Uterus (tissue), 4 donors: ENCODE results near the gene KCNMA1. TPM values are rescaled to one million over a fixed set of nuclear protein-coding genes. Genes with fewer than 3 reads are reported as not detected.

Experiments used
- DNase-seq, 2 donors: peaks; one replicate each; pipeline ENCODE4 v3.0.0-alpha.2; 2019 to 2020
- H3K27ac ChIP-seq, 2 donors: fragments of 200-600 bp; sonication (generic); 1 replicate in 1 of 2; 2 replicates in 1 of 2; pipeline ENCODE4 v1.5.1; 2016 to 2018
- H3K27me3 ChIP-seq, 2 donors: fragments of 200-600 bp; sonication (generic); one replicate each; pipeline ENCODE4 v1.5.1; 2018 to 2019; ENCODE audit warnings: control low read depth in 1 of 2
- H3K36me3 ChIP-seq, 2 donors: fragments of 200-600 bp; sonication (generic); one replicate each; pipeline ENCODE4 v1.5.1; 2019; ENCODE audit warnings: control low read depth in 1 of 2
- H3K4me1 ChIP-seq, 2 donors: fragments of 200-600 bp; sonication (generic); one replicate each; pipeline ENCODE4 v1.5.1; 2018 to 2019; ENCODE audit warnings: control low read depth in 1 of 2
- H3K4me3 ChIP-seq, 2 donors: fragments of 200-600 bp; sonication (generic); 1 replicate in 1 of 2; 2 replicates in 1 of 2; pipeline ENCODE4 v1.5.1; 2018 to 2019; ENCODE audit warnings: mild to moderate bottlenecking in 1 of 2
- H3K9me3 ChIP-seq, 2 donors: fragments of 200-600 bp; sonication (generic); one replicate each; pipeline ENCODE4 v1.5.1; 2019; ENCODE audit warnings: control low read depth in 1 of 2
- CTCF ChIP-seq, 4 experiments: fragments of 200-600 bp in 2 of 4; fragments of 450-650 bp in 2 of 4; sonication (generic) in 2 of 4; IDR thresholded peaks; one replicate each; pipeline ENCODE4 v1.5.1; 2016 to 2019; ENCODE audit warnings: antibody characterized with exemption in 4 of 4, mild to moderate bottlenecking in 2 of 4, moderate library complexity in 1 of 4
- POLR2A ChIP-seq, 2 donors: fragments of 450-650 bp; IDR thresholded peaks; one replicate each; pipeline ENCODE4 v1.6.1; 2016; ENCODE audit warnings: antibody characterized with exemption in 2 of 2, mild to moderate bottlenecking in 1 of 2, moderate library complexity in 1 of 2
- intact Hi-C: fragments of 100-400 bp; cut with DNase I; formaldehyde crosslinking; loops from one replicate; pipeline ENCODE4 v1.15.1; 2023; ENCODE audit warnings: low total_unique reads
- total RNA-seq, 4 donors: library from RNA; depleted of rRNA in 3 of 4; stranded (reverse); fragments of >200 nt in 3 of 4; gene quantifications; one replicate each; pipeline versions ENCODE4 v1.1.0 to v1.2.4, GENCODE V29; 2014 to 2023
- donor health status: DM: yes; HTN: yes; CAD: no.

KCNMA1 gene
- total RNA-seq, 4 donors from 2014 or later, result 86.2 to 236 (median 164) TPM

- no peaks in the 10 kb centered on the region for H3K36me3 ChIP-seq
- H3K4me1 ChIP-seq, result no peaks in the 10 kb centered on the region
- no peaks in the 10 kb centered on the region for H3K9me3 ChIP-seq
- DNase-seq, result no peak
- no peak overlapping the region for H3K27ac ChIP-seq
- no peaks in the 10 kb centered on the region for H3K27me3 ChIP-seq
- TF ChIP-seq POLR2A (IDR thresholded peaks at IDR 0.05) (no peak), CTCF (IDR thresholded peaks at IDR 0.05) (no peak)
- intact Hi-C loops, result no loop called here
- H3K4me3 ChIP-seq, result no peak overlapping the region
Observed at GRCh38 chr10:76910184-76910962, 727.2 kb downstream of the KCNMA1 start.

GRCh38 chr10:76906256-76906655 is 731.4 kb downstream of the KCNMA1 start:
- intact Hi-C loops, result no loop called here
- H3K4me3 ChIP-seq, result no peak overlapping the region
- H3K27ac ChIP-seq, result no peak overlapping the region
- H3K9me3 ChIP-seq, result no peaks in the 10 kb centered on the region
- no peaks in the 10 kb centered on the region for H3K36me3 ChIP-seq
- H3K27me3 ChIP-seq, result no peaks in the 10 kb centered on the region
- H3K4me1 ChIP-seq, result no peaks in the 10 kb centered on the region
- TF ChIP-seq CTCF (IDR thresholded peaks at IDR 0.05), result no peak
- no peak for TF ChIP-seq POLR2A (IDR thresholded peaks at IDR 0.05)
- no peak for DNase-seq

- no peak overlapping the region for H3K4me3 ChIP-seq
- H3K9me3 ChIP-seq, result no peaks in the 10 kb centered on the region
- H3K27me3 ChIP-seq, result no peaks in the 10 kb centered on the region
- TF ChIP-seq CTCF (IDR thresholded peaks at IDR 0.05) (no peak), POLR2A (IDR thresholded peaks at IDR 0.05) (no peak)
- no peak overlapping the region for H3K27ac ChIP-seq
- H3K36me3 ChIP-seq, result no peaks in the 10 kb centered on the region
- intact Hi-C loops, result no loop called here
- DNase-seq, result no peak
- H3K4me1 ChIP-seq, result no peaks in the 10 kb centered on the region
Observed at GRCh38 chr10:76905251-76905650, 732.4 kb downstream of the KCNMA1 start.

- H3K4me3 ChIP-seq, result no peak overlapping the region
Observed at GRCh38 chr10:76903387-76903945, 734.1 kb downstream of the KCNMA1 start.

More at GRCh38 chr10:76903387-76903945, 734.1 kb downstream of the KCNMA1 start:
- no peaks in the 10 kb centered on the region for H3K36me3 ChIP-seq
- H3K9me3 ChIP-seq, result no peaks in the 10 kb centered on the region
- intact Hi-C loops, result no loop called here
- no peak overlapping the region for H3K27ac ChIP-seq
- H3K4me1 ChIP-seq, result no peaks in the 10 kb centered on the region
- DNase-seq, result no peak
- no peaks in the 10 kb centered on the region for H3K27me3 ChIP-seq
- TF ChIP-seq POLR2A (IDR thresholded peaks at IDR 0.05), result no peak
- TF ChIP-seq CTCF (IDR thresholded peaks at IDR 0.05), result no peak
